HG03045 (cell line): ENCODE measurements around the gene VIT.

ENCODE experiments used
- ATAC-seq: cut with Tn5 transposase; IDR thresholded peaks from one replicate; pipeline ENCODE4 v1.9.1; 2021; ENCODE audit warnings: mild to moderate bottlenecking, moderate library complexity; ENCODE audit not compliant: unreplicated experiment

Gene VIT

GRCh38 chr2:36849265-36849664, 152.8 kb downstream of the VIT start:
- no peak for ATAC-seq

GRCh38 chr2:36854241-36854640, 157.7 kb downstream of the VIT start:
- no peak for ATAC-seq

GRCh38 chr2:36855429-36855828, 158.9 kb downstream of the VIT start:
- ATAC-seq = no peak

- no peak for ATAC-seq
Measured at GRCh38 chr2:36857713-36858112, 161.2 kb downstream of the VIT start.

- ATAC-seq = peak; percentile 42
Measured at GRCh38 chr2:36858551-36859365, 162.3 kb downstream of the VIT start.

GRCh38 chr2:36859366-36859792, 162.9 kb downstream of the VIT start:
- peak; percentile 33 for ATAC-seq

- ATAC-seq = no peak
Measured at GRCh38 chr2:36861896-36862295, 165.4 kb downstream of the VIT start.
